Ammon's horn (tissue), 1 donor: ENCODE data around the gene CD81.
A peak's percentile ranks its signal among the peaks of the same experiment; 100 is the strongest.

Experiments
- DNase-seq: peaks from one replicate; pipeline ENCODE4 v3.0.0-alpha.2; 2016; ENCODE audit warnings: low spot score

Gene CD81

GRCh38 chr11:2377511-2378443, 667 bp downstream of the CD81 start:
- peak; percentile 73 for DNase-seq

GRCh38 chr11:2378527-2379210, 1.6 kb downstream of the CD81 start:
- no peak for DNase-seq

GRCh38 chr11:2379466-2380174, 2.5 kb downstream of the CD81 start:
- DNase-seq, result no peak

- DNase-seq, result no peak
Measured at GRCh38 chr11:2380396-2380795, 3.3 kb downstream of the CD81 start.

GRCh38 chr11:2380807-2381350, 3.8 kb downstream of the CD81 start:
- DNase-seq, result peak; percentile 81

- no peak for DNase-seq
Measured at GRCh38 chr11:2381494-2382128, 4.5 kb downstream of the CD81 start.

- DNase-seq, result peak; percentile 50
Measured at GRCh38 chr11:2382129-2382517, 5.0 kb downstream of the CD81 start.

- DNase-seq, result peak; percentile 69
Measured at GRCh38 chr11:2382936-2383851, 6.1 kb downstream of the CD81 start.

- DNase-seq, result peak; percentile 71
Measured at GRCh38 chr11:2383852-2384804, 7.0 kb downstream of the CD81 start.

- no peak for DNase-seq
Measured at GRCh38 chr11:2385156-2386151, 8.3 kb downstream of the CD81 start.

GRCh38 chr11:2386591-2386990, 9.5 kb downstream of the CD81 start:
- no peak for DNase-seq

- DNase-seq, result peak; percentile 80
Measured at GRCh38 chr11:2387266-2387987, 10.3 kb downstream of the CD81 start.

GRCh38 chr11:2388431-2389376, 11.6 kb downstream of the CD81 start:
- no peak for DNase-seq

- no peak for DNase-seq
Measured at GRCh38 chr11:2389377-2390026, 12.4 kb downstream of the CD81 start.

GRCh38 chr11:2390091-2390724, 13.1 kb downstream of the CD81 start:
- no peak for DNase-seq
